Activated CD4-positive, alpha-beta T cell treated with anti-CD3 and anti-CD28 coated beads, Interleukin-2, amount 50 U/mL, for 4 hours (primary cell): ENCODE measurements around the gene RAB11FIP5.
A peak's percentile ranks its signal among the peaks of the same experiment; 100 is the strongest.

ENCODE experiments used
- DNase-seq, 2 experiments: peaks; one replicate each; pipeline ENCODE4 v3.0.0-alpha.2; 2020

The RAB11FIP5 gene

GRCh38 chr2:73085691-73086090, 27.1 kb downstream of the RAB11FIP5 start:
- peak; percentile 82 to 85 for DNase-seq

DNA sequence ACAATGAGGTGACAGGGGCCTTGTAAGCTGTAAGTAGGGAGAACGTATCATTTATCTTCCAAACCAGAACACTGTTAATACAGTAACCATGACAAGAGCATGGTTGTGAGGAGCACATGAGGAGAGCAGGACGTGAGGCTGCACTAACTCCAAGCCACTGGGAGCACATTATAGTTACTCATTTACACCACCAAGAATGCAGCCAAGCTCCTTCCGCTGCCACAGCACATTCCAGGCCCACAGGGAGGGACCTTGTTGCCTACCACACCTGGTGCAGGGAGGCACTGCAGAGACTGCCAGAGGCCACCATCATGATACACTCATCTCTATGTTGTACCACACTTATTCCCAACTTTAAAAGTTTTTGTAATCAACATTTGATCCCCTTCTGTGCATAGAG, 27.8 kb downstream of the RAB11FIP5 start:
- no peak for DNase-seq

- no peak for DNase-seq
These were observed 28.6 kb downstream of the RAB11FIP5 start for GRCh38 chr2:73083886-73084800.

GRCh38 chr2:73082523-73083410, 30.0 kb downstream of the RAB11FIP5 start:
- no peak for DNase-seq

GRCh38 chr2:73081181-73081671, 31.5 kb downstream of the RAB11FIP5 start:
- no peak for DNase-seq

- DNase-seq, result no peak
These were observed 32.2 kb downstream of the RAB11FIP5 start for GRCh38 chr2:73080321-73081131.

GRCh38 chr2:73079636-73080035, 33.1 kb downstream of the RAB11FIP5 start:
- DNase-seq, result no peak

DNA sequence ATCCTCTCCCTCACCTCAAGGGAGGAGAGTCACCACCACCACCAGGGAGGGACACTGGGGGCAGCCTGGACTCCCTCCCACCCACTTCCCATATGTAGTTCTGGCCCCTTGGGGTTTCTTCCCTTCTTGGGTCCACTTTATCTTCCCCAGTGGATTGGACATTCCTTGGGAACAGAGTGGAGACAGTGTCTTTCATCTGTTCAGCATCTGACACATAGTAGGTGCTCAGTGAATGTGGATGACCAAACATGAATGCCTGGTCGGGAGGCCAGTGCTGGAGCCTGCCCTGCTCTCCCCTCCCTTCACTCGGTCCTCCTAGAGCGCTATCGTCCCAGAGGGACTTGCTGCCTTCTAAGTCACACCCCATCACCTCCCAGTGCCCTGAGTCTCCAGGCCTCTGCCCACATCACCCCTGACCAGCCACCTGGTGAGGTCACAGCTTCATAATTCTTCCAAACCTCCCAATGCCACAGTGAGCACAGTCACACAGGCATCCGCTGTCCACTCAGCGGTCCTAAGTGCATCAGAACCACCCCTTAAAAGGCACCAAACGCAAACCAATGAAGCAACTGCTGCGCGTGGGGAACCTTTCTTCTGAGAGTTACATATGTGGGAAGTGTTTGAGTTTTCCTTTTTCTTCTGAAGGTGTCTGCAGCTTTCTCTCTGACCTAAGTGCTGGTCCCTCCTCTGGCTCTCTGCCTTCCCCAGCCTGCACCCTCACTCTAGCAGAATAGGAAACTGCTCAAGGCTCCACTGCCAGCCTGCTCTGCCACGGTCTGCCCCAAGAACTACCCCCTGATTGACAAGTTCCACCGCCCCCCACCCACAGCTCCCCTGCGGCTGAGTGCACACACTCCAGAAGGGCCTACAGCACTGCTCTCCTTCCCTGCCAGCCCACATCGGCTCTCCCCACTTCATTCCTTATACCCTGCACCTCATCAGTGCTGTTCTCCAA, 34.0 kb downstream of the RAB11FIP5 start:
- no peak for DNase-seq

DNA sequence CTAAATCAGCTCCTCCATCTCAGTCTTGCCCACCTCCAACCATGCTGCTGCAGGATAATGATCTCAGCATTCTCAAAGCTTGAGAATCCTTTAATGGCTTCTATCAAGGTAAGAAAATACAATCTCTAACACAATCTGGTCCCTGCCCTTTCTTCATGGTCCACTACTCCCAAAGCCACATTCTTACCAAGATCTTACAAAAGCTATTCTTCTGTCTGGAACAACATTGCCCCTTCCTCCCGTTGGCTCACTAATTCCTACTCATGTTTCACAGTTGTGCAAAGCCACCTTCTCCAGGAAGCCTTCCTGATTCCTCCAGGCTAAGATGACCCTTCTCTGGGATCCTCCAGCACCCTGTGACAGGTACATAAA, 35.3 kb downstream of the RAB11FIP5 start:
- no peak for DNase-seq

DNA sequence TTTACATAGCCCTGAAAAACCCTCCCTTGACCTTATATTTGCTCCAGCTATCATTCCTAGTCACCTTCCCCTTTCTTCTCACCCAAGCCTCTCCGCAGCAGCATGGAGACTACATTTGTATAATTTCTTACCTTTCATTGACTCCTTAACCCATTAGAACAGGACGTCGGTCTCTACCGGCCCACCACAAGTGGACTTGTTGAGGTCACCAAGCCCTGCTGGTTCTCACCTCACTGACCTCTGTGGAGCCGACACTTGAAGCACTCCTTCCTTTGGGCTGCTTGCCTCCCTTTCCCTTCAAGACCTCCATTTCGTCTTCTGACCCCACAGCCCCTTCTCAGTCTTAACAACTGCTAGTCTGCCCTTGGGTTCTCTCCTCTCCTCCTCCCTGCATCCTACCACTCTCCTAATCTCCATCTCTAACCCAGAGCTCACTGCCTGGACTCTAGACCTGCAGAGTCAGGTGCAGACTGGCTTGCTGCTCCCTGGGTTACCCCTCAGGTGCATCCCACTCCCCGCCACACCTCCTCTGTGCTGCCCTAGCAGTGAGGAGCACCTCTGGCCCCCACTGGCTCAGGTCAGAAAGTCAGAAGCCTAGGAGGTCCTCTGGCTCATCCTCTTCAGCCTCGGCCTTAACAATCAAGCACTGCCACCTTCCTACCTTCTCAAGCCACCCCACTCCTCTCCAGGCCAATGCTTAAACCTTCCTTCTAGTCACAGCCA, 35.9 kb downstream of the RAB11FIP5 start:
- DNase-seq, result no peak

- DNase-seq, result no peak
These were observed 37.0 kb downstream of the RAB11FIP5 start for GRCh38 chr2:73075477-73076373.

- DNase-seq, result no peak
These were observed 38.4 kb downstream of the RAB11FIP5 start for GRCh38 chr2:73074110-73075069.

DNA sequence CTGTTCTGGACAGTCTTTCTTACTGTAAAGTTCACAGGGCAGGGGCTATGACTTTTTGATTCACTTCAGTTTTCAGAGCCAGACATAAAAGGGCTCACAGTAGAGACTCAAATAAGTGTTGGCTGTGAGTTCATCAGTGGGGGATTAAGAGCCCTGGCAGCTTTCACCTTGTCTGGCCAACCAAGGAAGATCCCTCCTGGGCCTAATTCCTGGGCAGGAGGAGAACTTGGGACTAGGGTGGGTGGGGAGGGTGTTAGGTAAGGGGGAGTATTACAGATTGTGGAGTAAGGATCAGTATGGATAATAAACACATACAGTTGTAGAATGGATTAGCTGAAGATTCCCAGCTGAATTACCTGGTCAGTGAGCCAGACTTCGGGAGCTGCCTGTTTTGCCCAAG, 40.3 kb downstream of the RAB11FIP5 start:
- no peak for DNase-seq

GRCh38 chr2:73072129-73072395, 40.7 kb downstream of the RAB11FIP5 start:
- DNase-seq, result no peak

GRCh38 chr2:73071360-73072128, 41.2 kb downstream of the RAB11FIP5 start, which contains the start of gene SFXN5:
TSS of gene SFXN5 (minus strand) at chr2:73071712. CDS start at chr2:73071705, 7 bp downstream.
- peak; percentile 88 to 90 for DNase-seq

- DNase-seq, result peak; percentile 13 to 23
These were observed 41.9 kb downstream of the RAB11FIP5 start for GRCh38 chr2:73070643-73071359.
